Measurements from ENCODE around the gene UBE3B.

- no peak for TF ChIP-seq POLR2A (IDR thresholded peaks at IDR 0.05)
- TF ChIP-seq, protein P1, sequence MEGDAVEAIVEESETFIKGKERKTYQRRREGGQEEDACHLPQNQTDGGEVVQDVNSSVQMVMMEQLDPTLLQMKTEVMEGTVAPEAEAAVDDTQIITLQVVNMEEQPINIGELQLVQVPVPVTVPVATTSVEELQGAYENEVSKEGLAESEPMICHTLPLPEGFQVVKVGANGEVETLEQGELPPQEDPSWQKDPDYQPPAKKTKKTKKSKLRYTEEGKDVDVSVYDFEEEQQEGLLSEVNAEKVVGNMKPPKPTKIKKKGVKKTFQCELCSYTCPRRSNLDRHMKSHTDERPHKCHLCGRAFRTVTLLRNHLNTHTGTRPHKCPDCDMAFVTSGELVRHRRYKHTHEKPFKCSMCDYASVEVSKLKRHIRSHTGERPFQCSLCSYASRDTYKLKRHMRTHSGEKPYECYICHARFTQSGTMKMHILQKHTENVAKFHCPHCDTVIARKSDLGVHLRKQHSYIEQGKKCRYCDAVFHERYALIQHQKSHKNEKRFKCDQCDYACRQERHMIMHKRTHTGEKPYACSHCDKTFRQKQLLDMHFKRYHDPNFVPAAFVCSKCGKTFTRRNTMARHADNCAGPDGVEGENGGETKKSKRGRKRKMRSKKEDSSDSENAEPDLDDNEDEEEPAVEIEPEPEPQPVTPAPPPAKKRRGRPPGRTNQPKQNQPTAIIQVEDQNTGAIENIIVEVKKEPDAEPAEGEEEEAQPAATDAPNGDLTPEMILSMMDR (IDR thresholded peaks at IDR 0.05) = no peak
Measured at GRCh38 chr12:109439181-109439580, 38.3 kb upstream of the UBE3B start.

Data from lower leg skin (tissue), 3 donors.